AG09309 (cell line): ENCODE results near the gene CTTN.
"Not testable (repeated sequence)": the region's sequence is repeated elsewhere in the genome, so short reads cannot be mapped to it uniquely, and the experiment has no call there.

Experiments
- DNase-seq: peaks from one replicate; pipeline ENCODE4 v3.0.0-alpha.2; 2010; ENCODE audit warnings: low read depth
- H3K4me3 ChIP-seq: 2 replicates; pipeline ENCODE4 v1.5.1; 2011; ENCODE audit warnings: mild to moderate bottlenecking, low read depth, low read length, moderate library complexity; ENCODE audit not compliant: control insufficient read depth
- CTCF ChIP-seq: IDR thresholded peaks from 2 replicates; pipeline ENCODE4 v1.5.1; 2011; ENCODE audit warnings: mild to moderate bottlenecking, low read depth, low read length, inconsistent platforms; ENCODE audit not compliant: insufficient read depth, control insufficient read depth; ENCODE audit errors: missing control alignments

CTTN gene

GRCh38 chr11:70440206-70440605, 41.9 kb downstream of the CTTN start:
- no peak overlapping the region for H3K4me3 ChIP-seq
- TF ChIP-seq CTCF, result no peak
- no peak for DNase-seq

GRCh38 chr11:70443773-70444030, 45.4 kb downstream of the CTTN start:
- no peak overlapping the region for H3K4me3 ChIP-seq
- no peak for TF ChIP-seq CTCF
- no peak for DNase-seq

- no peak overlapping the region for H3K4me3 ChIP-seq
These were observed 46.8 kb downstream of the CTTN start for GRCh38 chr11:70445091-70445490.

GRCh38 chr11:70445605-70446004, 47.3 kb downstream of the CTTN start:
- DNase-seq, result no peak
- no peak overlapping the region for H3K4me3 ChIP-seq
- no peak for TF ChIP-seq CTCF

More at GRCh38 chr11:70445091-70445490, 46.8 kb downstream of the CTTN start:
- DNase-seq, result no peak
- TF ChIP-seq CTCF, result no peak

GRCh38 chr11:70448983-70449567, 50.7 kb downstream of the CTTN start:
- no peak overlapping the region for H3K4me3 ChIP-seq
- DNase-seq, result no peak
- TF ChIP-seq CTCF, result peak; percentile 43

GRCh38 chr11:70454197-70454767, 56.0 kb downstream of the CTTN start:
- no peak for DNase-seq
- no peak for TF ChIP-seq CTCF
- H3K4me3 ChIP-seq, result no peak overlapping the region

GRCh38 chr11:70454811-70455210, 56.5 kb downstream of the CTTN start:
- H3K4me3 ChIP-seq, DNase-seq: not testable (repeated sequence)
